H1 (cell line): ENCODE results near the gene AP2A2. TPM values are rescaled to one million over a fixed set of nuclear protein-coding genes. Genes with fewer than 3 reads are reported as not detected.
A peak's percentile ranks its signal among the peaks of the same experiment; 100 is the strongest.

Experiments
- CTCF ChIA-PET: fragments of 300-600 bp; sonication (Branson Sonifier 250); formaldehyde crosslinking; loops from one replicate; lab custom pipeline; 2021; ENCODE audit not compliant: partially characterized antibody; lab: Charles Lee
- POLR2A ChIA-PET: fragments of 300-600 bp; sonication (Branson Sonifier 250); formaldehyde crosslinking; loops from one replicate; lab custom pipeline; 2021; ENCODE audit warnings: inconsistent platforms; ENCODE audit not compliant: partially characterized antibody; lab: Charles Lee
- DNase-seq, 2 experiments: peaks; one replicate each; pipeline versions ENCODE4 v3.0.0 to v3.0.0-alpha.2; 2010 to 2022; ENCODE audit warnings: low spot score in 2 of 2, low read depth in 1 of 2, mixed read lengths in 1 of 2
- FAIRE-seq: peaks from 2 replicates; lab custom pipeline; 2011; peaks lifted over from hg19 to GRCh38; lab: Jason Lieb, UNC
- H2AFZ ChIP-seq: 2 replicates; pipeline ENCODE4 v1.8.1; 2012; ENCODE audit warnings: low read length, inconsistent platforms
- H2AK5ac ChIP-seq: 2 replicates; pipeline ENCODE4 v1.6.1; 2013; ENCODE audit warnings: low read depth, low read length
- H2BK120ac ChIP-seq: replicated peaks from 2 replicates; pipeline ENCODE3; 2013; ENCODE audit warnings: low read depth, low read length, inconsistent platforms
- H2BK12ac ChIP-seq: 2 replicates; pipeline ENCODE4 v1.6.1; 2013; ENCODE audit warnings: low read depth, low read length
- H2BK15ac ChIP-seq: 2 replicates; pipeline ENCODE4 v1.6.1; 2013; ENCODE audit warnings: low read length
- H2BK20ac ChIP-seq: 2 replicates; pipeline ENCODE4 v1.6.1; 2013; ENCODE audit warnings: low read length
- H2BK5ac ChIP-seq: 2 replicates; pipeline ENCODE4 v1.6.1; 2013; ENCODE audit warnings: low read depth, low read length
- H3K14ac ChIP-seq: 2 replicates; pipeline ENCODE4 v1.6.1; 2013; ENCODE audit warnings: inconsistent platforms; ENCODE audit not compliant: insufficient read length
- H3K18ac ChIP-seq: 2 replicates; pipeline ENCODE4 v1.6.1; 2013; ENCODE audit warnings: low read length; ENCODE audit errors: extremely low read depth
- H3K23ac ChIP-seq: 2 replicates; pipeline ENCODE4 v1.6.1; 2013; ENCODE audit warnings: inconsistent platforms; ENCODE audit not compliant: insufficient read length
- H3K23me2 ChIP-seq: 2 replicates; pipeline ENCODE4 v1.6.1; 2013; ENCODE audit warnings: low read depth, low read length
- H3K27ac ChIP-seq: 2 replicates; pipeline ENCODE4 v1.6.1; 2011; ENCODE audit warnings: low read depth, low read length, inconsistent platforms
- H3K27me3 ChIP-seq, 4 experiments: replicated peaks in 1 of 4; 1 replicate in 1 of 4; 2 replicates in 3 of 4; pipeline versions ENCODE4 v1.6.1 to v1.8.1; 2011 to 2013; ENCODE audit warnings: low read length in 3 of 4, mild to moderate bottlenecking in 3 of 4, inconsistent platforms in 2 of 4, mixed read lengths in 2 of 4, moderate library complexity in 1 of 4; ENCODE audit not compliant: control insufficient read depth in 3 of 4, insufficient read depth in 3 of 4; ENCODE audit errors: extremely low read depth in 1 of 4
- H3K36me3 ChIP-seq, 4 experiments: 2 replicates each; pipeline versions ENCODE4 v1.6.1 to v1.8.1; 2011 to 2013; ENCODE audit warnings: mild to moderate bottlenecking in 4 of 4, low read length in 3 of 4, moderate library complexity in 2 of 4, control low read depth in 1 of 4, inconsistent platforms in 1 of 4; ENCODE audit not compliant: insufficient read depth in 4 of 4, control insufficient read depth in 2 of 4
- H3K4ac ChIP-seq: replicated peaks from 2 replicates; pipeline ENCODE3; 2013; ENCODE audit warnings: low read length, low read depth, mixed read lengths, inconsistent platforms; ENCODE audit not compliant: insufficient read length
- H3K4me1 ChIP-seq, 4 experiments: replicated peaks in 1 of 4; 1 replicate in 1 of 4; 2 replicates in 3 of 4; pipeline versions ENCODE4 v1.6.1 to v1.8.1; 2011 to 2013; ENCODE audit warnings: low read length in 3 of 4, inconsistent platforms in 2 of 4, mixed read lengths in 1 of 4; ENCODE audit not compliant: insufficient read depth in 4 of 4, control insufficient read depth in 3 of 4
- H3K4me2 ChIP-seq, 2 experiments: 2 replicates each; pipeline versions ENCODE4 v1.6.1 to v1.8.1; 2011 to 2013; ENCODE audit warnings: low read depth in 2 of 2, low read length in 2 of 2, control low read depth in 1 of 2, inconsistent platforms in 1 of 2, mild to moderate bottlenecking in 1 of 2; ENCODE audit not compliant: insufficient read depth in 1 of 2
- H3K4me3 ChIP-seq, 4 experiments: fragments of 200-600, 300-600 bp in 1 of 4; sonication (generic), shearing (Covaris generic), sonication (Bioruptor Twin) in 1 of 4; 2 replicates each; pipeline versions ENCODE4 v1.5.1 to v1.8.1; 2011 to 2016; ENCODE audit warnings: low read length in 4 of 4, low read depth in 3 of 4, control low read depth in 2 of 4, inconsistent platforms in 2 of 4, mild to moderate bottlenecking in 2 of 4, mixed read lengths in 1 of 4, moderate library complexity in 1 of 4; ENCODE audit not compliant: insufficient read depth in 2 of 4; ENCODE audit errors: extremely low read depth in 1 of 4
- H3K56ac ChIP-seq: replicated peaks from 2 replicates; pipeline ENCODE3; 2013; ENCODE audit warnings: low read depth, mild to moderate bottlenecking, mixed read lengths, low read length, inconsistent platforms; ENCODE audit not compliant: insufficient read length
- H3K79me1 ChIP-seq: 2 replicates; pipeline ENCODE4 v1.6.1; 2013; ENCODE audit warnings: low read depth, low read length, control low read depth
- H3K79me2 ChIP-seq, 2 experiments: 2 replicates each; pipeline versions ENCODE4 v1.6.1 to v1.8.1; 2012 to 2013; ENCODE audit warnings: low read length in 2 of 2, mild to moderate bottlenecking in 2 of 2, inconsistent platforms in 1 of 2; ENCODE audit not compliant: insufficient read depth in 2 of 2, control insufficient read depth in 1 of 2
- H3K9ac ChIP-seq, 4 experiments: replicated peaks in 1 of 4; 1 replicate in 1 of 4; 2 replicates in 3 of 4; pipeline versions ENCODE4 v1.6.1 to v1.8.1; 2011 to 2013; ENCODE audit warnings: low read depth in 3 of 4, low read length in 3 of 4, control low read depth in 2 of 4, mild to moderate bottlenecking in 2 of 4, moderate library complexity in 2 of 4, inconsistent platforms in 1 of 4; ENCODE audit errors: extremely low read depth in 1 of 4
- H3K9me3 ChIP-seq, 2 experiments: 2 replicates each; pipeline versions ENCODE4 v1.6.1 to v1.8.1; 2012 to 2013; ENCODE audit warnings: mild to moderate bottlenecking in 2 of 2, moderate library complexity in 2 of 2, control low read depth in 1 of 2, inconsistent platforms in 1 of 2, low read depth in 1 of 2, low read length in 1 of 2, mixed read lengths in 1 of 2; ENCODE audit not compliant: insufficient read depth in 2 of 2
- H4K20me1 ChIP-seq, 2 experiments: replicated peaks in 1 of 2; 2 replicates each; pipeline versions ENCODE3 to v1.8.1; 2011 to 2013; ENCODE audit warnings: inconsistent platforms in 2 of 2, low read length in 2 of 2, mild to moderate bottlenecking in 1 of 2; ENCODE audit not compliant: insufficient read depth in 2 of 2, control insufficient read depth in 1 of 2
- H4K5ac ChIP-seq: 2 replicates; pipeline ENCODE4 v1.6.1; 2013; ENCODE audit warnings: low read length, low read depth, mixed read lengths, inconsistent platforms; ENCODE audit not compliant: insufficient read length
- H4K8ac ChIP-seq: 2 replicates; pipeline ENCODE4 v1.8.0; 2013; ENCODE audit warnings: mild to moderate bottlenecking, moderate library complexity, low read length, inconsistent platforms; ENCODE audit not compliant: insufficient read depth; ENCODE audit errors: extremely low read depth
- H4K91ac ChIP-seq: replicated peaks from 2 replicates; pipeline ENCODE3; 2013; ENCODE audit warnings: low read length, mixed read lengths, inconsistent platforms; ENCODE audit not compliant: insufficient read length
- ATF3 ChIP-seq: IDR thresholded peaks from 2 replicates; pipeline ENCODE4 v1.6.1; 2011; ENCODE audit warnings: low read depth, mild to moderate bottlenecking, low read length; ENCODE audit not compliant: insufficient read depth
- CTBP2 ChIP-seq: IDR thresholded peaks from 2 replicates; pipeline ENCODE4 v1.7.0; 2011; ENCODE audit warnings: borderline replicate concordance, mild to moderate bottlenecking, moderate library complexity, mixed read lengths, low read length; ENCODE audit not compliant: insufficient read depth, insufficient read length
- EGR1 ChIP-seq: IDR thresholded peaks from 2 replicates; pipeline ENCODE4 v1.6.1; 2011; ENCODE audit warnings: low read depth, low read length, borderline replicate concordance
- EP300 ChIP-seq, 2 experiments: IDR thresholded peaks; 1 replicate in 1 of 2; 2 replicates in 1 of 2; pipeline ENCODE4 v1.6.1; 2011 to 2012; ENCODE audit warnings: low read depth in 2 of 2, low read length in 2 of 2, mild to moderate bottlenecking in 2 of 2, borderline replicate concordance in 1 of 2, inconsistent platforms in 1 of 2, moderate library complexity in 1 of 2
- HDAC6 ChIP-seq: IDR thresholded peaks from one replicate; pipeline ENCODE4 v1.7.1; 2012; ENCODE audit warnings: low read depth, mild to moderate bottlenecking, inconsistent platforms, low read length, moderate library complexity
- POLR2A ChIP-seq, 2 experiments: IDR thresholded peaks; 1 replicate in 1 of 2; 2 replicates in 1 of 2; pipeline ENCODE4 v1.6.1; 2011; ENCODE audit warnings: low read depth in 2 of 2, low read length in 2 of 2, mild to moderate bottlenecking in 2 of 2; ENCODE audit errors: control extremely low read depth in 1 of 2
- RBBP5 ChIP-seq: IDR thresholded peaks from 2 replicates; pipeline ENCODE4 v1.7.1; 2012; ENCODE audit warnings: low read depth, mild to moderate bottlenecking, inconsistent platforms, low read length, moderate library complexity, borderline replicate concordance
- SP1 ChIP-seq: IDR thresholded peaks from 2 replicates; pipeline ENCODE4 v1.6.1; 2011; ENCODE audit warnings: low read depth, low read length
- TAF1 ChIP-seq: IDR thresholded peaks from 2 replicates; pipeline ENCODE4 v1.6.1; 2011; ENCODE audit warnings: mild to moderate bottlenecking, low read depth, low read length
- TAF7 ChIP-seq: optimal IDR thresholded peaks from 2 replicates; pipeline ENCODE3; 2011; ENCODE audit warnings: low read depth, mild to moderate bottlenecking, inconsistent platforms, low read length, moderate library complexity, borderline replicate concordance
- WGBS, 2 experiments: shearing (Covaris generic) in 1 of 2; methylation state at CpG; one replicate each; pipeline versions ENCODE4 v1.1.6 to v1.1.7; 2013 to 2015; ENCODE audit warnings: low lambda C conversion rate in 2 of 2, mixed read lengths in 2 of 2, inconsistent platforms in 1 of 2, low coverage in 1 of 2, missing lambda C conversion rate in 1 of 2; ENCODE audit not compliant: insufficient replicate concordance in 2 of 2, insufficient coverage in 1 of 2, insufficient read length in 1 of 2; ENCODE audit errors: extremely low coverage in 1 of 2, missing lambda C conversion rate in 1 of 2; 5-methylcytosine and 5-hydroxymethylcytosine counted together
- polyA plus RNA-seq, 7 experiments: library from polyadenylated mRNA; depleted of rRNA in 3 of 7; stranded (reverse) in 5 of 7; unstranded in 2 of 7; fragments of >200 nt in 5 of 7; fragments of 200-250 nt in 2 of 7; gene quantifications; 1 replicate in 5 of 7; 2 replicates in 1 of 7; 4 replicates in 1 of 7; pipeline versions ENCODE4 v1.2.1 to v1.2.3, GENCODE V29; 2011 to 2013; ENCODE audit warnings: missing spikeins in 2 of 7, mixed read lengths in 2 of 7
- total RNA-seq: library from RNA; stranded (reverse); fragmentation: NEBNext Ultra II Directional; extraction: Animal tissue kit (Norgen Biotek cat#: 25700); gene quantifications from 2 replicates; pipeline ENCODE4 v1.2.1, GENCODE V29; 2021

AP2A2 gene
- total and polyA plus RNA-seq, 2 of the 8 experiments (the other 6 are each of a cell fraction or from before 2014, with no cell fraction given), result 50.0 to 65.0 TPM

- Histone ChIP-seq H3K23me2 (peaks cover 3% of the 10 kb centered on the region; the same call in 1 of the 2 replicates), H3K4me2 (peak overlapping the region; percentile 77 to 84), H3K9ac (no peak overlapping the region; a peak in 1 of 7 replicates), H3K56ac (peak overlapping the region; percentile 77), H3K14ac (no peak overlapping the region), H2BK15ac (peak overlapping the region; percentile 99; the same call in 1 of the 2 replicates), H3K79me2 (peaks cover 0 to 66% of the 10 kb centered on the region in 2 experiments; a peak in 3 of 4 replicates), H4K5ac (peak overlapping the region; percentile 98), H4K20me1 (peaks cover 0 to 8% of the 10 kb centered on the region in 2 experiments), H2BK5ac (peak overlapping the region; percentile 99), H3K79me1 (peaks cover 8% of the 10 kb centered on the region), H2BK12ac (peak overlapping the region; percentile 100), H3K27me3 (no peaks in the 10 kb centered on the region), H3K27ac (peak overlapping the region; percentile 95), H3K36me3 (peaks cover 0 to 3% (median 1%) of the 10 kb centered on the region in 4 experiments; a peak in 2 of 8 replicates), H3K9me3 (no peaks in the 10 kb centered on the region), H3K4ac (peak overlapping the region; percentile 99), H3K4me1 (peaks cover 23 to 39% (median 31%) of the 10 kb centered on the region in 4 experiments), H4K91ac (peak overlapping the region; percentile 100), H2BK120ac (peak overlapping the region; percentile 98), H3K18ac (peak overlapping the region; percentile 100), H3K23ac (no peak overlapping the region), H4K8ac (no peak overlapping the region; the same call in 1 of the 2 replicates), H2BK20ac (peak overlapping the region; percentile 99), H3K4me3 (peak overlapping the region in 2 of 4 experiments; percentile 15 to 27; a peak in 1 of 8 replicates), H2AFZ (no peak overlapping the region), H2AK5ac (peak overlapping the region; percentile 98)
- WGBS, 2 experiments, result 16% methylated on average over 13 of the region's 13 CpGs; no CpG with 5 or more reads in 1 of the 2 experiments
- FAIRE-seq, result peak; percentile 99
- ChIA-PET CTCF (interaction anchor here (0.7 to 6.3 kb wide), 18 partner anchors 8 to 438 kb away, joined by 3 to 48 read pairs (median 5); partner anchors contain the start of gene AP2A2), POLR2A (interaction anchor here (0.7 to 5.6 kb wide), 13 partner anchors 10 to 125 kb away, joined by 3 to 45 read pairs (median 4); partner anchors contain the start of genes CHID1 and PNPLA2)
- peak; percentile 72 to 87 for DNase-seq
- TF ChIP-seq EP300 (IDR thresholded peaks at IDR 0.05; ENCODE audit: borderline replicate concordance in 1 of 2, low read depth in 2 of 2, low read length in 2 of 2) (0 out of 3 replicates have a peak, but pooled peaks of 1 of the 2 experiments have one; percentile 71), EGR1 (no peak), SP1 (peak; percentile 94), CTBP2 (peak; percentile 85), HDAC6 (no peak), TAF7 (no peak), POLR2A (IDR thresholded peaks at IDR 0.05; ENCODE audit: control extremely low read depth in 1 of 2, low read depth in 2 of 2, low read length in 2 of 2) (peak in 1 of 2 experiments; percentile 40; a peak in 1 of 3 replicates), ATF3 (no peak), TAF1 (peak; percentile 10; the same call in 1 of the 2 replicates), RBBP5 (peak; percentile 96)
Measured at GRCh38 chr11:944711-945470, 19.2 kb downstream of the AP2A2 start.
